ENCODE measurements around the gene C17orf113. TPM values are rescaled to one million over a fixed set of nuclear protein-coding genes. Genes with fewer than 3 reads are reported as not detected.

Gene C17orf113
- total and polyA plus RNA-seq, 2 of the 13 experiments (the other 11 are each of a cell fraction or from before 2014, with no cell fraction given): 0.87 to 1.1 TPM

DNA sequence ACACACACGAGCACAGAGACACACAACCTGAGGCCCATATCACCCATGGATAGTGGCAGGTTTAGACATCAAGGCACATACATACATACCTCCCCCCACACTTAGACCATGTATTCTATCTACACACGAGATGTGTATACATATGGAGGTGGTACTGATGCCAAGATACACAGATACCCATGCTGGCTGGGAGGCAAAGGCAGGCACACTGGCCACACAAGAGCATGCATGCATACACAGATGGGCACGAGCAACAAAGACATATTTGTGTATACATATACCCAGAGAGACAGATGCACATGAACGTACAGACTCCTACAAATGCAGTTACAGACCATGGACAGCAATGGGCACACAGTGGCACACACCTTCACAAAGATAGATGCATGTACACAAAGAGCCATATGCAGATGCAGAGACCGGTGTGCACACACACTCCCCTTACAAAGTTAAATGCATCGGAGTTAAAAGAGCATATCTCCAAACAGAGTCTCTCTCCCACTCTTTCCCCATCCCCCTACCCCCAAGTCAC is 2.0 kb upstream of the C17orf113 start:
- BruUV-seq (replicated peaks): no TSS peak
- intact Hi-C loops (cut with micrococcal nuclease; ENCODE audit: unreplicated experiment): no loop called here
- no peak for FAIRE-seq

More for the DNA sequence above, 2.0 kb upstream of the C17orf113 start:
- no peaks in the 10 kb centered on the region; a peak in 1 of 5 replicates for H3K27me3 ChIP-seq (ENCODE audit: control insufficient read depth in 1 of 2, insufficient read depth in 2 of 2, low read length in 2 of 2)
- DNase-seq (ENCODE audit: low spot score): no peak
- POLR2A ChIA-PET: no interaction called here
- no peak overlapping the region for H3K9ac ChIP-seq (ENCODE audit: insufficient read depth, low read depth, low read length)
- no peak for TF ChIP-seq RAD21 (CRISPR knock-in tag; IDR thresholded peaks at IDR 0.05)
- TF ChIP-seq, protein P1, sequence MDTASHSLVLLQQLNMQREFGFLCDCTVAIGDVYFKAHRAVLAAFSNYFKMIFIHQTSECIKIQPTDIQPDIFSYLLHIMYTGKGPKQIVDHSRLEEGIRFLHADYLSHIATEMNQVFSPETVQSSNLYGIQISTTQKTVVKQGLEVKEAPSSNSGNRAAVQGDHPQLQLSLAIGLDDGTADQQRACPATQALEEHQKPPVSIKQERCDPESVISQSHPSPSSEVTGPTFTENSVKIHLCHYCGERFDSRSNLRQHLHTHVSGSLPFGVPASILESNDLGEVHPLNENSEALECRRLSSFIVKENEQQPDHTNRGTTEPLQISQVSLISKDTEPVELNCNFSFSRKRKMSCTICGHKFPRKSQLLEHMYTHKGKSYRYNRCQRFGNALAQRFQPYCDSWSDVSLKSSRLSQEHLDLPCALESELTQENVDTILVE (CRISPR knock-in tag; IDR thresholded peaks at IDR 0.05): no peak
- TF ChIP-seq MYC (CRISPR knock-in tag; IDR thresholded peaks at IDR 0.05; ENCODE audit: borderline replicate concordance): no peak
- TF ChIP-seq NFKB2 (CRISPR knock-in tag; IDR thresholded peaks at IDR 0.05; ENCODE audit: borderline replicate concordance): no peak
- no peak for TF ChIP-seq XBP1 (CRISPR knock-in tag; IDR thresholded peaks at IDR 0.05)
- TF ChIP-seq, protein P2, sequence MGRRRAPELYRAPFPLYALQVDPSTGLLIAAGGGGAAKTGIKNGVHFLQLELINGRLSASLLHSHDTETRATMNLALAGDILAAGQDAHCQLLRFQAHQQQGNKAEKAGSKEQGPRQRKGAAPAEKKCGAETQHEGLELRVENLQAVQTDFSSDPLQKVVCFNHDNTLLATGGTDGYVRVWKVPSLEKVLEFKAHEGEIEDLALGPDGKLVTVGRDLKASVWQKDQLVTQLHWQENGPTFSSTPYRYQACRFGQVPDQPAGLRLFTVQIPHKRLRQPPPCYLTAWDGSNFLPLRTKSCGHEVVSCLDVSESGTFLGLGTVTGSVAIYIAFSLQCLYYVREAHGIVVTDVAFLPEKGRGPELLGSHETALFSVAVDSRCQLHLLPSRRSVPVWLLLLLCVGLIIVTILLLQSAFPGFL (CRISPR knock-in tag; IDR thresholded peaks at IDR 0.05): no peak
- TF ChIP-seq TCF12 (IDR thresholded peaks at IDR 0.05): no peak
- no peak for TF ChIP-seq TCF12 (CRISPR knock-in tag; IDR thresholded peaks at IDR 0.05)
- TF ChIP-seq, protein P3, sequence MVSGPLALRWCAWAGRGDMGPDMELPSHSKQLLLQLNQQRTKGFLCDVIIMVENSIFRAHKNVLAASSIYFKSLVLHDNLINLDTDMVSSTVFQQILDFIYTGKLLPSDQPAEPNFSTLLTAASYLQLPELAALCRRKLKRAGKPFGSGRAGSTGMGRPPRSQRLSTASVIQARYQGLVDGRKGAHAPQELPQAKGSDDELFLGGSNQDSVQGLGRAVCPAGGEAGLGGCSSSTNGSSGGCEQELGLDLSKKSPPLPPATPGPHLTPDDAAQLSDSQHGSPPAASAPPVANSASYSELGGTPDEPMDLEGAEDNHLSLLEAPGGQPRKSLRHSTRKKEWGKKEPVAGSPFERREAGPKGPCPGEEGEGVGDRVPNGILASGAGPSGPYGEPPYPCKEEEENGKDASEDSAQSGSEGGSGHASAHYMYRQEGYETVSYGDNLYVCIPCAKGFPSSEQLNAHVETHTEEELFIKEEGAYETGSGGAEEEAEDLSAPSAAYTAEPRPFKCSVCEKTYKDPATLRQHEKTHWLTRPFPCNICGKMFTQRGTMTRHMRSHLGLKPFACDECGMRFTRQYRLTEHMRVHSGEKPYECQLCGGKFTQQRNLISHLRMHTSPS (CRISPR knock-in tag; IDR thresholded peaks at IDR 0.05; ENCODE audit: low read depth): no peak
- TF ChIP-seq, protein P4, sequence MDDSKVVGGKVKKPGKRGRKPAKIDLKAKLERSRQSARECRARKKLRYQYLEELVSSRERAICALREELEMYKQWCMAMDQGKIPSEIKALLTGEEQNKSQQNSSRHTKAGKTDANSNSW (CRISPR knock-in tag; IDR thresholded peaks at IDR 0.05; ENCODE audit: borderline replicate concordance): no peak
- TF ChIP-seq MED8 (CRISPR knock-in tag; IDR thresholded peaks at IDR 0.05; ENCODE audit: insufficient replicate concordance): no peak
- no peak for TF ChIP-seq MED1 (CRISPR knock-in tag; IDR thresholded peaks at IDR 0.05)
- TF ChIP-seq MIER2 (CRISPR knock-in tag; IDR thresholded peaks at IDR 0.05): no peak
- no peak for TF ChIP-seq SAP130 (CRISPR knock-in tag; IDR thresholded peaks at IDR 0.05; ENCODE audit: low read depth)
- TF ChIP-seq, protein P5, sequence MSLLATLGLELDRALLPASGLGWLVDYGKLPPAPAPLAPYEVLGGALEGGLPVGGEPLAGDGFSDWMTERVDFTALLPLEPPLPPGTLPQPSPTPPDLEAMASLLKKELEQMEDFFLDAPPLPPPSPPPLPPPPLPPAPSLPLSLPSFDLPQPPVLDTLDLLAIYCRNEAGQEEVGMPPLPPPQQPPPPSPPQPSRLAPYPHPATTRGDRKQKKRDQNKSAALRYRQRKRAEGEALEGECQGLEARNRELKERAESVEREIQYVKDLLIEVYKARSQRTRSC (CRISPR knock-in tag; IDR thresholded peaks at IDR 0.05; ENCODE audit: low read depth): no peak
- TF ChIP-seq, protein P6, sequence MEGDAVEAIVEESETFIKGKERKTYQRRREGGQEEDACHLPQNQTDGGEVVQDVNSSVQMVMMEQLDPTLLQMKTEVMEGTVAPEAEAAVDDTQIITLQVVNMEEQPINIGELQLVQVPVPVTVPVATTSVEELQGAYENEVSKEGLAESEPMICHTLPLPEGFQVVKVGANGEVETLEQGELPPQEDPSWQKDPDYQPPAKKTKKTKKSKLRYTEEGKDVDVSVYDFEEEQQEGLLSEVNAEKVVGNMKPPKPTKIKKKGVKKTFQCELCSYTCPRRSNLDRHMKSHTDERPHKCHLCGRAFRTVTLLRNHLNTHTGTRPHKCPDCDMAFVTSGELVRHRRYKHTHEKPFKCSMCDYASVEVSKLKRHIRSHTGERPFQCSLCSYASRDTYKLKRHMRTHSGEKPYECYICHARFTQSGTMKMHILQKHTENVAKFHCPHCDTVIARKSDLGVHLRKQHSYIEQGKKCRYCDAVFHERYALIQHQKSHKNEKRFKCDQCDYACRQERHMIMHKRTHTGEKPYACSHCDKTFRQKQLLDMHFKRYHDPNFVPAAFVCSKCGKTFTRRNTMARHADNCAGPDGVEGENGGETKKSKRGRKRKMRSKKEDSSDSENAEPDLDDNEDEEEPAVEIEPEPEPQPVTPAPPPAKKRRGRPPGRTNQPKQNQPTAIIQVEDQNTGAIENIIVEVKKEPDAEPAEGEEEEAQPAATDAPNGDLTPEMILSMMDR (CRISPR knock-in tag; IDR thresholded peaks at IDR 0.05): no peak
- no peak for TF ChIP-seq YEATS4 (CRISPR knock-in tag; IDR thresholded peaks at IDR 0.05; ENCODE audit: borderline replicate concordance)
- no peak for TF ChIP-seq CEBPB (IDR thresholded peaks at IDR 0.05; ENCODE audit: borderline replicate concordance, low read depth, low read length)
- no peak overlapping the region for H3K27ac ChIP-seq (ENCODE audit: extremely low read length, insufficient read depth, low read length)
- peaks cover 58% of the 10 kb centered on the region for H3K4me1 ChIP-seq (ENCODE audit: insufficient read depth, low read length)
- no peak for ATAC-seq
- no peaks in the 10 kb centered on the region for H3K79me2 ChIP-seq (ENCODE audit: insufficient read depth, low read length)
- 76% methylated on average over 6 of the region's 6 CpGs for WGBS (ENCODE audit: low lambda C conversion rate)
- in situ Hi-C loops (cut with HindIII; ENCODE audit: extremely low pct_ligation_motif_present, low pct_unique_long_range_greater_than_20kb): no loop called here
- H2AFZ ChIP-seq (ENCODE audit: low read length): no peak overlapping the region
- no peaks in the 10 kb centered on the region for H4K20me1 ChIP-seq (ENCODE audit: insufficient read depth, low read length)
- H3K9me3 ChIP-seq (ENCODE audit: low read length): no peaks in the 10 kb centered on the region
- H3K4me3 ChIP-seq (replicated peaks in 1 of 3; ENCODE audit: insufficient read depth in 1 of 3, low read depth in 2 of 3, low read length in 3 of 3): no peak overlapping the region
- CTCF ChIA-PET (ENCODE audit: low intra/inter-chr PET ratio, low total read pairs): no interaction called here
- H3K36me3 ChIP-seq (replicated peaks in 1 of 2; ENCODE audit: control insufficient read depth in 1 of 2, insufficient read depth in 2 of 2, low read length in 2 of 2): no peaks in the 10 kb centered on the region
- H3K4me2 ChIP-seq (ENCODE audit: low read depth, low read length): 0 out of 2 replicates have a peak overlapping the region, but pooled peaks have one; percentile 5

All from HepG2 (cell line).